GM23338 (cell line): ENCODE results near the gene GRID1. TPM values are rescaled to one million over a fixed set of nuclear protein-coding genes. Genes with fewer than 3 reads are reported as not detected.

Source experiments
- ATAC-seq: fragments of 200-7000 bp; cut with Tn5 transposase; 3 replicates; pipeline ENCODE4 v1.9.1; 2020
- DNase-seq: peaks from one replicate; pipeline ENCODE4 v3.0.0-alpha.2; 2015; ENCODE audit warnings: low spot score
- H2AFZ ChIP-seq: fragments of 200-600 bp; sonication (generic); 2 replicates; pipeline ENCODE4 v1.8.0; 2016; ENCODE audit warnings: antibody characterized with exemption, mild to moderate bottlenecking, moderate library complexity
- H3F3A ChIP-seq: fragments of 200-600 bp; sonication (generic); replicated peaks from 2 replicates; pipeline ENCODE4 v1.8.0; 2017; ENCODE audit warnings: antibody characterized with exemption, mixed run types, low read depth
- H3K27ac ChIP-seq: fragments of 200-600 bp; sonication (generic); 2 replicates; pipeline ENCODE4 v1.6.1; 2016; ENCODE audit warnings: low read depth
- H3K27me3 ChIP-seq: fragments of 200-600 bp; sonication (generic); 2 replicates; pipeline ENCODE4 v1.8.0; 2016; ENCODE audit warnings: mild to moderate bottlenecking, mixed run types, moderate library complexity; ENCODE audit not compliant: insufficient read depth
- H3K36me3 ChIP-seq: fragments of 200-600 bp; sonication (generic); 2 replicates; pipeline ENCODE4 v1.8.0; 2016; ENCODE audit warnings: mild to moderate bottlenecking; ENCODE audit not compliant: insufficient read depth
- H3K4me1 ChIP-seq: fragments of 200-600 bp; sonication (generic); 2 replicates; pipeline ENCODE4 v1.8.0; 2016; ENCODE audit warnings: mild to moderate bottlenecking, moderate library complexity; ENCODE audit not compliant: insufficient read depth
- H3K4me2 ChIP-seq: fragments of 200-600 bp; sonication (generic); 2 replicates; pipeline ENCODE4 v1.7.1; 2017; ENCODE audit warnings: mixed run types
- H3K4me3 ChIP-seq: fragments of 200-600 bp; sonication (generic); 2 replicates; pipeline ENCODE4 v1.6.1; 2016; ENCODE audit warnings: mixed run types
- H3K79me2 ChIP-seq: fragments of 200-600 bp; sonication (generic); replicated peaks from 2 replicates; pipeline ENCODE4 v1.8.0; 2017; ENCODE audit warnings: mild to moderate bottlenecking; ENCODE audit not compliant: insufficient read depth
- H3K9me2 ChIP-seq: fragments of 200-600 bp; sonication (generic); 2 replicates; pipeline ENCODE4 v1.8.0; 2017; ENCODE audit not compliant: insufficient read depth
- H4K20me1 ChIP-seq: fragments of 200-600 bp; sonication (generic); replicated peaks from 2 replicates; pipeline ENCODE4 v1.8.0; 2017; ENCODE audit warnings: mild to moderate bottlenecking; ENCODE audit not compliant: insufficient read depth
- H3K27ac Mint-ChIP-seq: 2 replicates; pipeline ENCODE4 v1.8.0; 2020; ENCODE audit warnings: inconsistent platforms, mild to moderate bottlenecking, moderate library complexity, mixed read lengths
- H3K27me3 Mint-ChIP-seq: 3 replicates; pipeline ENCODE4 v1.8.0; 2022; ENCODE audit warnings: low read depth, mild to moderate bottlenecking, moderate library complexity, mixed read lengths, inconsistent platforms; ENCODE audit not compliant: insufficient read depth, poor library complexity
- H3K36me3 Mint-ChIP-seq: 3 replicates; pipeline ENCODE4 v1.8.0; 2021; ENCODE audit warnings: low read depth, mild to moderate bottlenecking, inconsistent platforms, moderate library complexity, mixed read lengths
- H3K4me1 Mint-ChIP-seq: 3 replicates; pipeline ENCODE4 v1.8.0; 2020; ENCODE audit warnings: mild to moderate bottlenecking, inconsistent platforms, mixed read lengths
- H3K4me3 Mint-ChIP-seq: 3 replicates; pipeline ENCODE4 v1.8.0; 2021; ENCODE audit warnings: moderate library complexity, mild to moderate bottlenecking, inconsistent platforms, mixed read lengths
- H3K9me3 Mint-ChIP-seq: 3 replicates; pipeline ENCODE4 v1.8.0; 2020; ENCODE audit warnings: moderate library complexity, mild to moderate bottlenecking, inconsistent platforms, mixed read lengths
- CREB1 ChIP-seq: fragments of 250-450 bp; sonication (Bioruptor Pico); IDR thresholded peaks from 2 replicates; pipeline ENCODE4 v1.5.0; 2020; ENCODE audit warnings: low read depth, mild to moderate bottlenecking, moderate library complexity
- EZH2 ChIP-seq: fragments of 200-600 bp; sonication (generic); IDR thresholded peaks from one replicate; pipeline ENCODE4 v1.8.0; 2017; ENCODE audit warnings: antibody characterized with exemption, mild to moderate bottlenecking, low read depth; ENCODE audit not compliant: unreplicated experiment
- JUNB ChIP-seq: IDR thresholded peaks from one replicate; pipeline ENCODE4 v1.6.1; 2016; ENCODE audit warnings: antibody characterized with exemption; ENCODE audit not compliant: unreplicated experiment
- NANOG ChIP-seq: IDR thresholded peaks from 2 replicates; pipeline ENCODE4 v1.6.1; 2016; ENCODE audit warnings: antibody characterized with exemption, borderline replicate concordance
- POLR2AphosphoS5 ChIP-seq: IDR thresholded peaks from 2 replicates; pipeline ENCODE4 v1.6.1; 2016; ENCODE audit warnings: antibody characterized with exemption, low read depth
- STAT1 ChIP-seq: IDR thresholded peaks from one replicate; pipeline ENCODE4 v1.6.1; 2016; ENCODE audit warnings: antibody characterized with exemption; ENCODE audit not compliant: unreplicated experiment
- ZNF114 ChIP-seq: fragments of 250-450 bp; sonication (Bioruptor Pico); IDR thresholded peaks from 2 replicates; pipeline ENCODE4 v1.5.0; 2020; ENCODE audit warnings: mild to moderate bottlenecking, moderate library complexity
- polyA plus RNA-seq: library from polyadenylated mRNA; unstranded; fragments of >200 nt; fragmentation: Nextera tagmentation; extraction: Ambion mirVana; gene quantifications from 2 replicates; pipeline ENCODE4 v1.2.1, GENCODE V29; 2016
- total RNA-seq: library from RNA; depleted of rRNA; stranded (reverse); fragments of >200 nt; shearing (Covaris generic); gene quantifications from 2 replicates; pipeline ENCODE4 v1.2.3, GENCODE V29; 2014
- TF ChIP-seq, protein P1 (sequence below): IDR thresholded peaks from 2 replicates; pipeline ENCODE4 v1.6.1; 2016; ENCODE audit warnings: antibody characterized with exemption
- TF ChIP-seq, protein P2 (sequence below), 2 experiments: fragments of 200-600 bp in 1 of 2; sonication (generic) in 1 of 2; conservative IDR thresholded peaks; 2 replicates each; pipeline versions ENCODE4 v1.5.1 to v1.6.1; 2016 to 2017; ENCODE audit warnings: antibody characterized with exemption in 2 of 2, low read depth in 2 of 2, mild to moderate bottlenecking in 2 of 2, moderate library complexity in 1 of 2

GRID1 gene
- total and polyA plus RNA-seq, 2 experiments from 2014 or later, result 0.14 to 0.15 TPM

DNA sequence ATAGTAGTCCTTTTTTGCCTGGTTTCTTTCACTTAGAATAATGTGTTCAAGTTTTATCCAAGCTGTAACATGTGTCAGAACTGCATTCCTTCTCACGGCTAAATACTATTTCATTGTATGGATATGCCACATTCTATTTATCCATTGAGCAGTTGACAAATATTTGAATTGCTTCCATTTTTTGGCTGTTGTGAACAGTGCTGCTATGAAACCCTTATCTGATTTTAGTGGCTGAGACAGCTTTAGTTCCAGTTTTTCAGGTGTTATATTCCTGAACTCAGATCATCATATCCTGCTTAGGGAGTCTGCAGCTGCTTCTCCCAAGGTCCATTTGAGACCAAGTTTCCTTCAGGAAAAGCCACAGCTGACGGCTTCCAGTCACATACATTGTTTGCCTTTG is 339.2 kb downstream of the GRID1 start:
- DNase-seq (no peak), ATAC-seq (no peak)
- H3K4me3 ChIP-seq, result no peak overlapping the region
- no peaks in the 10 kb centered on the region for H3F3A ChIP-seq
- no peaks in the 10 kb centered on the region for H3K4me1 ChIP-seq
- Mint-ChIP-seq H3K4me3 (no peak overlapping the region), H3K36me3 (peaks cover 28% of the 10 kb centered on the region), H3K27ac (no peak overlapping the region), H3K4me1 (no peaks in the 10 kb centered on the region), H3K9me3 (peaks cover 94% of the 10 kb centered on the region), H3K27me3 (peaks cover 4% of the 10 kb centered on the region)
- no peak for TF ChIP-seq NANOG
- H3K36me3 ChIP-seq, result peaks cover 7% of the 10 kb centered on the region; the same call in 1 of the 2 replicates
- no peak overlapping the region for H3K4me2 ChIP-seq
- H3K27me3 ChIP-seq, result no peaks in the 10 kb centered on the region
- H3K27ac ChIP-seq, result no peak overlapping the region
- H4K20me1 ChIP-seq, result no peaks in the 10 kb centered on the region
- no peaks in the 10 kb centered on the region for H3K79me2 ChIP-seq
- no peaks in the 10 kb centered on the region for H3K9me2 ChIP-seq
- H2AFZ ChIP-seq, result no peak overlapping the region

DNA sequence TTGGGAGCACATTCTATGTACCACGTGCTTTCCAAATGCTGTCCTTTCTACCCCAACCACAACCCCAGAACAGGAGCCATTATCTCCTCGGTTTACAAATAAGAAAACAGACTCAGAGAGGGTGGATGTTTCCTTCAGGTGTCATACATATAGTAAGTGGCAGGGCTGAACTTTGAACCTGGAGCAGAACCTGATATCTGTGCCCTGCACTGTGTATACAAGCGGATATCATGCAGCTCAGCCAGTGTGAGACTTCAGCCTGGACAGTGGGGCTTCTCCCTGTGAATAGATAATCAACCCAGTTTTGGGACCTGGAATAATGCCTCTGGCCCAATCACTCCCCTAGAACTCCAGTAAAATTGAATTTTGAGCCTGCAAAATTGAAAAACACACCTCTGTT is 341.1 kb downstream of the GRID1 start:
- no peak overlapping the region for H3K4me2 ChIP-seq
- H3K9me2 ChIP-seq, result no peaks in the 10 kb centered on the region
- H3K27me3 ChIP-seq, result no peaks in the 10 kb centered on the region
- H3K36me3 ChIP-seq, result peaks cover 7% of the 10 kb centered on the region; the same call in 1 of the 2 replicates
- no peaks in the 10 kb centered on the region for H4K20me1 ChIP-seq
- no peaks in the 10 kb centered on the region for H3K79me2 ChIP-seq
- no peak for DNase-seq
- H3K27ac ChIP-seq, result no peak overlapping the region
- Mint-ChIP-seq H3K9me3 (peaks cover 93% of the 10 kb centered on the region), H3K4me1 (no peaks in the 10 kb centered on the region), H3K27me3 (peaks cover 1% of the 10 kb centered on the region), H3K4me3 (no peak overlapping the region), H3K27ac (no peak overlapping the region), H3K36me3 (peaks cover 17% of the 10 kb centered on the region)
- H3F3A ChIP-seq, result no peaks in the 10 kb centered on the region
- H3K4me1 ChIP-seq, result no peaks in the 10 kb centered on the region
- ATAC-seq, result no peak
- TF ChIP-seq JUNB (no peak), CREB1 (CRISPR knock-in tag) (no peak), ZNF114 (CRISPR knock-in tag) (no peak), EZH2 (no peak), NANOG (no peak)
- H2AFZ ChIP-seq, result no peak overlapping the region
- no peak overlapping the region for H3K4me3 ChIP-seq

DNA sequence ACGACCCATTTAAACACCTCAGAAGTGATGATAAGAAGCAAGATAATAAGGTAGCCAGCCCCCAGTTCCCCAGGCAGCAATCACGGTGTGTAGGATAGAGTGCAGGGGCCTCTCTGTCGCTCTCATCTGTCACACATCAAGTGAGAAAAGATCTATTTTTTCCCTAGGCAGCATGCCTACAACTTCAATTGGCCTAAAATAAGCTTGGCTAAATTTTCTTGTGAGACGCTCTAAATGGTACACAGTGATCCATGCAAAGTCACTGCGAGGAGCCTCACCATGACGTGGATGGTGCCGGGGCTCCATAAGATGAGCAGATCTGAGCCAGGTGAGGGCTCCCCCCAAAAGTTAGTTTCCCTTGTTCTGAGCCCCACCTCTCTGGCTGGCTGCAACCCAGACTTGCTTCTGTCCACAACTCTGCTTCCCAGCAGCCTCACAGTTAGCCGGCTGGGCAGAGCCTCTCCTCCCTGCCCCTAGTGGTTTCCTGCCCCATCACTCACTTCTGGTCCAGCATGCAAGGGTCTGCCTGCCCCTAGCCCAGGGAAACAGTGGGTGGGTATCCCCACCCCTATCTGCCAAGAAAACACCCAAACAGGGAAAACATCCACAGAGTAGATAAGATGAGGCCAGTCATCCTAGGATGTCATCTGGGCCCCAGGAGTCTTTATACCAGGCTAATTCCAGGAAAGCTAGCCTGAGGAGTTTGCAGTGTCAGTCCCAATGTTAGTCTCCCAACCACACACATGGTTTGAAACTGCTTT is 342.1 kb downstream of the GRID1 start:
- no peaks in the 10 kb centered on the region for H3K9me2 ChIP-seq
- H2AFZ ChIP-seq, result no peak overlapping the region
- no peaks in the 10 kb centered on the region for H3F3A ChIP-seq
- Mint-ChIP-seq H3K27ac (no peak overlapping the region), H3K27me3 (peaks cover 1% of the 10 kb centered on the region), H3K9me3 (peaks cover 90% of the 10 kb centered on the region), H3K4me1 (no peaks in the 10 kb centered on the region), H3K36me3 (peaks cover 11% of the 10 kb centered on the region), H3K4me3 (no peak overlapping the region)
- H3K4me1 ChIP-seq, result no peaks in the 10 kb centered on the region
- DNase-seq (no peak), ATAC-seq (peak; percentile 45; the same call in 2 of the 3 replicates)
- no peaks in the 10 kb centered on the region for H3K79me2 ChIP-seq
- H4K20me1 ChIP-seq, result no peaks in the 10 kb centered on the region
- no peak overlapping the region for H3K4me3 ChIP-seq
- H3K4me2 ChIP-seq, result no peak overlapping the region
- peaks cover 3% of the 10 kb centered on the region; the same call in 1 of the 2 replicates for H3K36me3 ChIP-seq
- no peak overlapping the region for H3K27ac ChIP-seq
- no peaks in the 10 kb centered on the region for H3K27me3 ChIP-seq
- TF ChIP-seq, protein P1, sequence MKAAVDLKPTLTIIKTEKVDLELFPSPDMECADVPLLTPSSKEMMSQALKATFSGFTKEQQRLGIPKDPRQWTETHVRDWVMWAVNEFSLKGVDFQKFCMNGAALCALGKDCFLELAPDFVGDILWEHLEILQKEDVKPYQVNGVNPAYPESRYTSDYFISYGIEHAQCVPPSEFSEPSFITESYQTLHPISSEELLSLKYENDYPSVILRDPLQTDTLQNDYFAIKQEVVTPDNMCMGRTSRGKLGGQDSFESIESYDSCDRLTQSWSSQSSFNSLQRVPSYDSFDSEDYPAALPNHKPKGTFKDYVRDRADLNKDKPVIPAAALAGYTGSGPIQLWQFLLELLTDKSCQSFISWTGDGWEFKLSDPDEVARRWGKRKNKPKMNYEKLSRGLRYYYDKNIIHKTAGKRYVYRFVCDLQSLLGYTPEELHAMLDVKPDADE, result no peak
- TF ChIP-seq, protein P2, sequence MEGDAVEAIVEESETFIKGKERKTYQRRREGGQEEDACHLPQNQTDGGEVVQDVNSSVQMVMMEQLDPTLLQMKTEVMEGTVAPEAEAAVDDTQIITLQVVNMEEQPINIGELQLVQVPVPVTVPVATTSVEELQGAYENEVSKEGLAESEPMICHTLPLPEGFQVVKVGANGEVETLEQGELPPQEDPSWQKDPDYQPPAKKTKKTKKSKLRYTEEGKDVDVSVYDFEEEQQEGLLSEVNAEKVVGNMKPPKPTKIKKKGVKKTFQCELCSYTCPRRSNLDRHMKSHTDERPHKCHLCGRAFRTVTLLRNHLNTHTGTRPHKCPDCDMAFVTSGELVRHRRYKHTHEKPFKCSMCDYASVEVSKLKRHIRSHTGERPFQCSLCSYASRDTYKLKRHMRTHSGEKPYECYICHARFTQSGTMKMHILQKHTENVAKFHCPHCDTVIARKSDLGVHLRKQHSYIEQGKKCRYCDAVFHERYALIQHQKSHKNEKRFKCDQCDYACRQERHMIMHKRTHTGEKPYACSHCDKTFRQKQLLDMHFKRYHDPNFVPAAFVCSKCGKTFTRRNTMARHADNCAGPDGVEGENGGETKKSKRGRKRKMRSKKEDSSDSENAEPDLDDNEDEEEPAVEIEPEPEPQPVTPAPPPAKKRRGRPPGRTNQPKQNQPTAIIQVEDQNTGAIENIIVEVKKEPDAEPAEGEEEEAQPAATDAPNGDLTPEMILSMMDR (conservative IDR thresholded peaks at IDR 0.05; ENCODE audit: low read depth in 2 of 2), result no peak
- no peak for TF ChIP-seq STAT1
- no peak for TF ChIP-seq JUNB
- no peak for TF ChIP-seq POLR2AphosphoS5
